Pulmonary artery endothelial cell (primary cell): ENCODE measurements around the gene TMEM164. TPM values are rescaled to one million over a fixed set of nuclear protein-coding genes. Genes with fewer than 3 reads are reported as not detected.

Experiments
- DNase-seq: peaks from one replicate; pipeline ENCODE4 v3.0.0-alpha.2; 2011; ENCODE audit warnings: low read depth, low spot score
- total RNA-seq: library from RNA; depleted of rRNA; stranded (reverse); fragments of >200 nt; gene quantifications from 2 replicates; pipeline ENCODE4 v1.2.3, GENCODE V29; 2014

TMEM164 gene
- total RNA-seq, 1 donor from 2014 or later, result 25.1 TPM

- no peak for DNase-seq
Observed at GRCh38 chrX:110036162-110037033, 33.5 kb downstream of the TMEM164 start.

- no peak for DNase-seq
Observed at GRCh38 chrX:110037178-110037577, 34.3 kb downstream of the TMEM164 start.

DNA sequence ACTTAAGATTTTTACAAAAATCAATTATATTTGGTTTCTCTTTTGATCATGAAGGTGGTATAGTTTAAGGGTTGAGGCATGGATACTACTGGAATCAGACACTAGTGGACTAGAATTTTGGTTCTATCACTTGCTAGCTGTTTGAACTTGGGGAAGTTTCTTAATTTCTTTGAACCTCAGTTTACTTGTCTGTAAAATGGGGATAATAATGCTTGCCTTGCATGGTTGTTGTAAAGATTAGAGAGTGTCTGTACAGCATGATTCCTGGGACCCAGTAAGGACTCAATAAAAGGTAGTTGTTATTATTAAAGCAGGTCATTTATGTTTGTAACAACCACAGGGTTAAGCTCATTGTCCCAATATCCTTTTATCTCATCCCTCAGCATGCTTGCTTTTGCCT is 36.0 kb downstream of the TMEM164 start:
- no peak for DNase-seq

GRCh38 chrX:110041980-110042379 is 39.1 kb downstream of the TMEM164 start:
- DNase-seq, result no peak

- DNase-seq, result no peak
Observed at GRCh38 chrX:110042496-110042895, 39.6 kb downstream of the TMEM164 start.

DNA sequence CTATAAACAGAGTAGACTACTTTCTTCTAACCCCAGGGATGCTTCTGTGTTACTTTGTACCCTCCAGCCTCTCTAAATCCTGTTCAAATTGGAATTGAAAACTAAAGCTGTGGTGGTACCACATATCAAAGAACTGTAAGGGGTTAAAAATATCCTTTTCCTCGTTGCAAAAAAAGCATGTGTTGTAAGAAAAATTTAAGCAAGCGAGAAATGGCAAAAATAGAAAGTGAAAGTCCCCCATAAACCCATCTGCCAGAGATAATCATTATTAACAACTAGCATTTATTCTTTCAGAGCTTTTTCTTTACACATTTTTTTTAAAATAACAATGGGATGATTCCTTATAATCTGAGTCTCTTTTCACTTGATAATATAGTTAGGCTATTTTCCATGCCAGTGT is 40.6 kb downstream of the TMEM164 start:
- DNase-seq, result no peak

DNA sequence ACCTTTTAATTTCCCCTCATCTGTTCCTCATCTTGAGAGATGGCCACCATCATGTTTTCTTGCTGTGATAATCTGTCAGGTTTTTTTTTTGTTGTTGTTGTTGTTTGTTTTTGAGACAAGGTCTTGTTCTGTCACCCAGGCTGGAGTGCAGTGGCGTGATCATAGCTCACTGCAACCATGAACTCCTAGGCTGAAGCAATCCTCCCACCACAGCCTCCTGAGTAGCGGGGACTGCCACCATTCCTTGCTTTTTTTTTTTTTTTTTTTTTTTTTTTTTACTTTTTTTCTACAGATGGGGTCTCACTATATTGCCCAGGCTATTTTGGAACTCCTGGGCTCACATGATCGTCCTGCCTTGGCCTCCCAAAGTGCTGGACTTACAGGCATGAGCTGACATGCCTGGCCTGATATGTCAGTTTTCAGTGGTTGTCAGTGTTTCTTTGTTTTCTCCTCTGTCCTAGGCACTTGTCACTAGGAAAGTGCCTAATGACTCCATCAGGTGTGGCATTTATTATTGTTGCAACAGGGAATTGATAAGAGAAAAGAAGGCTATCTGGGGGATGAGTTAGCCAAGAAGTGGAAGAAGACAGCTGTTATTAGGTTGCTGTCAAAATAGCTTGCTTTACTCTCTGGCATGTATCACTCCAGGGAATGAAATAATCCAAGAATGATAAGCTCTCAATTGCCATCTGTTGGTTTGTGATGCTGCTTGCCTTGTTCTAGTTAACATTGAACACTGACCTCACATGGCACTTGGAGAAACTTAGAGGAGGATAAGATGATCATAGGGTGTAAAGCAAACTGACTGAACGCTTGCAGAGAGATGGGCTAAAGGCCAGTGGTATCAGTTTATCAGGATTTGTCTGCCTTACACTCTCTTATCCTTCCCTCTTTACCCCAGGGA is 41.7 kb downstream of the TMEM164 start:
- no peak for DNase-seq

GRCh38 chrX:110045421-110045820 is 42.5 kb downstream of the TMEM164 start:
- no peak for DNase-seq

DNA sequence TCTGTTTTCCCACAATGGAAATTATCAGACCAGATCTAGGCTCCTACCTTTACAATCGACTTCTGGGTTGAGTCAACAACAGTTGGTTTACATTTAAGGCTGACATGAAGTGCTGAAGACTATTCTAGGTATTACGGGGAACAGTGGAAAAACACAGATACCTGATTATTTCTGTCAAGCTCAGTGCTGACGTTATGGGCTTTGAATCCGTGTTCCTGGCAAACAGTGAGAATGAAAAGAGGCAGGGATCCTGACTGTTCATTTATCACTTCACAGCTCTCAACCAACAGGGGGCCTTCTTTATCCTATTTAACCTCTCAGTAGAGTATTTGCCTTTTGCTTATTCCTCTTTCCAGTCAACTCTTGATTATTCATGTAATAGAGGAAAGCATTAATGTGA is 43.1 kb downstream of the TMEM164 start:
- DNase-seq, result no peak

DNA sequence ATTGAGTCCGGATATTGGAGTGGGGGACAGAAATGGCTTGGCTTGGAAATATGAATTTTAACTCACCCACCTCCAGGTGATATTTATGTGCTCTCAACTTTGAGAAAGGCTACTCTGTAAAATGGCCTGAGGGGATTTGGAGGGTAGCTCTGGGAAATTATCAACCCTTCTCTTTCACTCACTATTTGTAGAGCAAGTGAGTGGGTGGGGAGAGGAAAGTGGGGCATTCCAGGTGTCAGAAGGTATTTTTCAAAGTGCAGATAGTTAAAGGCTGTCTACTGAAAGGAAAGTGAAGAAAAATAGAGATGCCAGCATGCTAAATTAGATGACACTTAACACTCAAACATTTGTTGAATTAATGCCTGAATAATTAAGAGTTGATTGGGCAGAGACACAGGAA is 44.1 kb downstream of the TMEM164 start:
- DNase-seq, result no peak

GRCh38 chrX:110049096-110049495 is 46.2 kb downstream of the TMEM164 start:
- DNase-seq, result no peak

- DNase-seq, result no peak
Observed at GRCh38 chrX:110050386-110050785, 47.5 kb downstream of the TMEM164 start.

DNA sequence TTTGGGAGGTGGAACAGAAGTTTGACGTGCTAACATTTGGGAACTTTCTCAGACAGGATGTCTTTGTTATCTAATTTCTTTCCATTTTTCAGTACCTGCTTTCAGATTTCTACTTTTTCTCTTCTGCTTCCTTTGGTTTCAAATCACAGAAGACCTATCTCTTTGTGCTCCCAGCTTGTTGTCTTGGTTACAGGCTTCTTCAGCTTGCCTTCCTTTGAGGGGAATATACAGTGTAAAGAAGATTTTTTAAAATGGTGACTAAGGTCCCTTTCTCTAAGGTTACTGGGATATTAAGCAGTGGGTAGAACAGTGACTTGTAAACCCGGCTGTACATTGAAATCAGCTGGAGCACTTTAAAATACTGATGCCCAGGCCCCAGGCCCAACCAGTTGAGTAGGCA is 48.0 kb downstream of the TMEM164 start:
- no peak for DNase-seq

DNA sequence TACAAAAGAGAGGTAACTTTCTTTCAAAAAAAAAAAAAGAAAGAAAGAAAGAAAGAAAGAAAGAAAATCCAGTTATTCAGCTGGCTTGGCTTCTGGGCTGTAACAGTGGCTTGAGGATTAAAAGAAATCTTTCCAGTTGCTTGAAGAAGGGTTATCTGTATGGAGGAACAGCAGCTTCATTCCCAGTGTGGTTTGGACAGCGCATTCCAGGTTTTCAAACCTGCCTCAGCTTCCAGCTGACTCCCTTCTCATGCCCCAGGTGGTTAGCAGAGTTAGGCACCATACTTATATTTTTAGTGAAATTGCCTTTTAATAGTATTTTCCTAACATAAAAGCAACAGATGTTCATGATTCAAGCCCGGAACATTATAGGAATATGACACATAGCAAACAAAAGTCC is 48.6 kb downstream of the TMEM164 start:
- no peak for DNase-seq

- no peak for DNase-seq
Observed at GRCh38 chrX:110052303-110052702, 49.4 kb downstream of the TMEM164 start.

DNA sequence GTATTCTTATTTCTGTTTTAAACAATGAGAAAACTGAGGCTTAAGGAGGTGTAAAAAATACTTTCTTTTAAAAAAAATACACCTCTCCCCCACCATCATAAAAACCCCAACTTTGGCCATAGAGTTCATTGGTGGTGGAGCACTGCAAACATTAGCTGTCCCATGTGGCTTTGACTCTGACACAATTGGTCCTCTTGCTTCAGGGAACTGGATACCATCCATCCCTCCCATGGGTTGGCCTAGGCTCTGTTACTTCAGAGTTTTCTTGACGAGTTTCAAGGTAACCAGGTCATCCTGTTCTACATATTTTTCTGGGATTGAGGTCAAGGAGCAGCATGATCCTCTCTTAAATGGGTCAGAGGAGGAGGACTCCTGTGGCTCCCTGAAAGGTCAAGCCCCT is 50.5 kb downstream of the TMEM164 start:
- no peak for DNase-seq

DNA sequence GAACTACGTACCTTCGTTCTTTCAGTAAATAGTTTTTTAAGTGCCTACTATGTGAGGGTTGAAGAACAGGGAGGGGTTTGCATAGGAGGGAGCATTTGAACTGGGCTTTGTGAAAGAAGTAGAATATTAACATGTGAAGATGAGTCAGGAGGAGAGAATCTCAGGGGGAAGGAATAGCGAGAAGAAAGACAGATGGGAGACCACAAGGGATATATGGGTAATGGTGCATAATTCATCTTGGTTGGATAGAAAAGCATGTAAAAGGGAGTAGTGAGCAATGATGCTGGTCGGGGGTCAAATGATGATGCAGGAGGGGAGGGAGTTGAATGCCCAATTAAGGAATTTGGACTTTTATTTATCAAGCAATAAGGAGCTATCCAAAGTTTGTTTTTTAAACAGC is 52.7 kb downstream of the TMEM164 start:
- DNase-seq, result no peak

DNA sequence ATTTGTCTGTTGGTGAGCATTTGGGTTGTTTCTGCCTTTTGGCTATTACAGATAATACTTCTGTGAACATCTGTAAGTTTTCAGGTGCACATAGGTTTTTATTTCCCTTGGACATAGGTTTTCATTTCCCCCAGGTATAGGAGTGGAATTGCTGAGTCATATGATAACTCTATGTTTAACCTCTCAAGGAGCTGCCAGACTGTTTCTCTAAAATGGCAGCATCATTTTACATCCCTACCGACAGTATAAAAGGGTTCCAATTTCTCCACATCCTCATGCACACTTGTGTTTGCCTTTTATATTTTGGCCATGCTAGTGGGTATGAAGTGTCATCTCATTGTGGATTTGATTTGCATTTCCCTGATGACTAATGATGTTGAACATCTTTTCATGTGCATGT is 53.5 kb downstream of the TMEM164 start:
- DNase-seq, result no peak

DNA sequence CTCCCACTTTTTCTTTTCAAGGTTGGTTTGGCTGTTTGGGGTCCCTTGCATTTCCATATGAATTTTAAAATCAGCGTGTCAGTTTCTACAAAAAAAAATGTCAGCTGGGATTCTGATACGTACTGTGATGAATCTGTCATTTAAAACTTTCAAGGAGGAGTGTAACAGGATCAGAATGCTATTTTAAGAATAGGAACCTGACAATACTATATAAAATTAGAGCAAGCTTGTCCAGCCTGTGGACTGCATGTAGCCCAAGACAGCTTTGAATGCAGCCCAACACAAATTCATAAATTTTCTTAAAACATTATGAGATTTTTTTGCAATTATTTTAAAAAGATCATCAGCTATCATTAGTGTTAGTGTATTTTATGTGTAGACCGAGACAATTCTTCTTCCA is 56.5 kb downstream of the TMEM164 start:
- no peak for DNase-seq

DNA sequence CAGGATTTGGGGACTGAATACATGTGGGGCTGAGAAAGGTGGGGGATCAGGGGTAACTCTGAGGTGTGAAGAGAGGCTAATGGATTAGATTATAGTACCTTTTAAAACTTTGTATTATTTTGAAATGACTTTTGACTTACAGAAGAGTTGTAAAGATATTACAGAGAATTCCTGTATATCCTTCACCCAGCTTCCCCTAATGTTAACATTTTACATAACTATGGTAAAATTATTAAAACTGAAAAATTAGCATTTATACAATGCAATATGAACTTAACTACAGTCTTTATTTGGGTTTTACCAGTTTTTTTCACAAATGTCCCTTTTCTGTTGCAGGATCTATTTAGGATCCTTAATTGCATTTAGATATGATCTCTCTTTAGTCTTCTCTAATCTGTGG is 57.4 kb downstream of the TMEM164 start:
- no peak for DNase-seq

DNA sequence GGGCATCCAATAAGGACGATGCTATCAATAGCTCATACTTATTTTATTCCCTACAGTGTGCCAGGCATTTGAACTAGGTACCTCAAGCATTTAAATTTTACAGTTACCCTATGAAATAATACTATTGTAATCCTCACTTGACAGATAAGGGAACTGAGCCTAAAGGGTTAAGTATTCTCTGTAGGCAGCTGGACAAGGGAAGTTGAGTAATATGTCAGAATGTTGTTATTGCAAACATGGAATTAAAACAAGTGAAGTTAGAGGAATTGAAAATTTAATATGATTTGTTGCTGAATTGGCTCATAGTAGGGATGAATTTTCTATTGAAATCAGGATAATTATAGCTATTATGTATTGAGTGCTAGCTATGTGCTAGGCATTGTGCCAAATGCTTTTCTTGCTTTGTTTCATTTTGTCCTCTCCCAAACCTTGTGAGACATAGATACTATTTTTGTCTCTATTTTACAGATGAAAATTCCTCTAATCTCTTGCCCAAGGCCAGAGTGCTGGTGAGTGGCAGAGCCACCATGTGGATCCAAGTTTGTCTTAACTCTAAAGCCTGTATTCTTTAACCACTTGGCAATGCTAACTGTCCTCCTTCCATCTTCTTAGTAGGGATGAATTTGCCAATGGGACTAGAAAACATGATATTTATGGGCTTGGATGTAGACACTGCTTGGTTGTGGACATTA is 58.1 kb downstream of the TMEM164 start:
- DNase-seq, result no peak

DNA sequence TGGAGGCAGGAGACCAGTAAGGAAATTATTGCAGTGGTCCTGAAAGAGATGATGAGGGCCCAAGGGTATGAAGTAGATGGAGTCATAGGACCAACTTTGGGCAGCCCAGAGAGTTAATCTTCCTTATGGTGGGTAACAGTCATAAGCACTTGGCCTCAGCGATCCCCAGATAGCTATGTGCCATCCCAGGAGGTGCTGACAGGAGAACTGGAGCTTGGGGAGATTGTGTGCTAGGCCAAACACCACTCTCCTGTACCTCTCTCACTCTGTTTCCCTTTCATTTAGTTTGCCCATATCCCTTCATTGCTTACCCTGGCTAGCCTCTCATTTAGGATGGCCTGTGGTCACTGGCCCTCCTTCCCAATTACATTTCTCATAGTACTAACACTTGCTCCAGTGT is 60.0 kb downstream of the TMEM164 start:
- no peak for DNase-seq
